AG09319 (cell line): ENCODE results near the gene UNG.

Source experiments
- DNase-seq: peaks from one replicate; pipeline ENCODE4 v3.0.0-alpha.2; 2010; ENCODE audit warnings: low read depth; ENCODE audit errors: extremely low read depth
- CTCF ChIP-seq: IDR thresholded peaks from 2 replicates; pipeline ENCODE4 v1.5.1; 2011; ENCODE audit warnings: low read depth, mild to moderate bottlenecking, inconsistent platforms, low read length, moderate library complexity

UNG gene

GRCh38 chr12:109102491-109102890, 5.1 kb downstream of the UNG start:
- no peak for DNase-seq
- TF ChIP-seq CTCF, result no peak

GRCh38 chr12:109105176-109105575, 7.8 kb downstream of the UNG start:
- TF ChIP-seq CTCF, result no peak
- no peak for DNase-seq

GRCh38 chr12:109109746-109110350, 12.5 kb downstream of the UNG start:
- no peak for TF ChIP-seq CTCF
- no peak for DNase-seq

GRCh38 chr12:109110988-109111495, 13.6 kb downstream of the UNG start:
- no peak for TF ChIP-seq CTCF
- peak; percentile 59 for DNase-seq

- DNase-seq, result no peak
Observed at GRCh38 chr12:109112720-109113465, 15.5 kb downstream of the UNG start.

GRCh38 chr12:109113661-109114321, 16.4 kb downstream of the UNG start:
- TF ChIP-seq CTCF, result no peak
- no peak for DNase-seq

More at GRCh38 chr12:109112720-109113465, 15.5 kb downstream of the UNG start:
- no peak for TF ChIP-seq CTCF

GRCh38 chr12:109114644-109115043, 17.2 kb downstream of the UNG start:
- no peak for DNase-seq

More at GRCh38 chr12:109114644-109115043, 17.2 kb downstream of the UNG start:
- TF ChIP-seq CTCF, result no peak
